HG03196 (cell line): ENCODE data around the gene FAM234A.
"Not testable (repeated sequence)": the region's sequence is repeated elsewhere in the genome, so short reads cannot be mapped to it uniquely, and the experiment has no call there.

Source experiments
- ATAC-seq: cut with Tn5 transposase; IDR thresholded peaks from one replicate; pipeline ENCODE4 v1.9.1; 2021; ENCODE audit not compliant: unreplicated experiment

FAM234A gene

GRCh38 chr16:234468-235305 is at the start of gene FAM234A:
TSS of gene FAM234A (plus strand) at chr16:234821. CDS start at chr16:254414, 19,593 bp downstream.
- peak; percentile 74 for ATAC-seq

- ATAC-seq, result no peak
These were observed 49.4 kb upstream of the FAM234A start for GRCh38 chr16:185213-185612.

GRCh38 chr16:185691-186090 is 48.9 kb upstream of the FAM234A start:
- no peak for ATAC-seq

- ATAC-seq, result no peak
These were observed 47.3 kb upstream of the FAM234A start for GRCh38 chr16:187330-187729.

- ATAC-seq, result no peak
These were observed 45.9 kb upstream of the FAM234A start for GRCh38 chr16:188674-189073.

- ATAC-seq, result no peak
These were observed 44.9 kb upstream of the FAM234A start for GRCh38 chr16:189604-190186.

GRCh38 chr16:191831-192230 is 42.8 kb upstream of the FAM234A start:
- no peak for ATAC-seq

- no peak for ATAC-seq
These were observed 41.9 kb upstream of the FAM234A start for GRCh38 chr16:192686-193085.

GRCh38 chr16:193441-193840 is 41.2 kb upstream of the FAM234A start:
- no peak for ATAC-seq

- no peak for ATAC-seq
These were observed 40.1 kb upstream of the FAM234A start for GRCh38 chr16:194516-194915.

- no peak for ATAC-seq
These were observed 34.2 kb upstream of the FAM234A start for GRCh38 chr16:200388-200787.

GRCh38 chr16:203246-203645 is 31.4 kb upstream of the FAM234A start:
- ATAC-seq, result no peak

- not testable (repeated sequence) for ATAC-seq
These were observed 30.6 kb upstream of the FAM234A start for GRCh38 chr16:204046-204445.

- not testable (repeated sequence) for ATAC-seq
These were observed 25.3 kb upstream of the FAM234A start for GRCh38 chr16:209359-209758.

- not testable (repeated sequence) for ATAC-seq
These were observed 22.9 kb upstream of the FAM234A start for GRCh38 chr16:211631-212180.

- ATAC-seq, result no peak
These were observed 21.6 kb upstream of the FAM234A start for GRCh38 chr16:212999-213398.

- ATAC-seq, result no peak
These were observed 14.6 kb upstream of the FAM234A start for GRCh38 chr16:220021-220420.

GRCh38 chr16:228151-228851 is 6.3 kb upstream of the FAM234A start:
- peak; percentile 6 for ATAC-seq

GRCh38 chr16:228852-229730 is 5.5 kb upstream of the FAM234A start, which contains the start of gene LUC7L:
TSS of gene LUC7L (minus strand) at chr16:229449. CDS start at chr16:229339, 110 bp downstream.
- ATAC-seq, result peak; percentile 76

- ATAC-seq, result no peak
These were observed 4.8 kb upstream of the FAM234A start for GRCh38 chr16:229731-230281.
